T-helper 2 cell treated with Interferon-gamma antibody and Interleukin-4, amounts not matched to agents 5 μg/mL and 100 μg/mL, for 36 hours (primary cell): Measurements from ENCODE around the gene SETD3.

Source experiments
- DNase-seq: peaks from one replicate; pipeline ENCODE4 v3.0.0; 2021; ENCODE audit warnings: low spot score
- H3K27ac Mint-ChIP-seq: one replicate; pipeline ENCODE4 v1.8.0; 2021; ENCODE audit warnings: mild to moderate bottlenecking, mixed read lengths
- H3K27me3 Mint-ChIP-seq: one replicate; pipeline ENCODE4 v1.8.0; 2021; ENCODE audit warnings: low read depth, mixed read lengths
- H3K36me3 Mint-ChIP-seq: one replicate; pipeline ENCODE4 v1.8.0; 2021; ENCODE audit warnings: low read depth, mixed read lengths
- H3K4me1 Mint-ChIP-seq: one replicate; pipeline ENCODE4 v1.8.0; 2021; ENCODE audit warnings: low read depth, mixed read lengths
- H3K4me3 Mint-ChIP-seq: one replicate; pipeline ENCODE4 v1.8.0; 2022; ENCODE audit warnings: mild to moderate bottlenecking, moderate library complexity, mixed read lengths
- H3K9me3 Mint-ChIP-seq: one replicate; pipeline ENCODE4 v1.8.0; 2021; ENCODE audit warnings: mixed read lengths

SETD3 gene

DNA sequence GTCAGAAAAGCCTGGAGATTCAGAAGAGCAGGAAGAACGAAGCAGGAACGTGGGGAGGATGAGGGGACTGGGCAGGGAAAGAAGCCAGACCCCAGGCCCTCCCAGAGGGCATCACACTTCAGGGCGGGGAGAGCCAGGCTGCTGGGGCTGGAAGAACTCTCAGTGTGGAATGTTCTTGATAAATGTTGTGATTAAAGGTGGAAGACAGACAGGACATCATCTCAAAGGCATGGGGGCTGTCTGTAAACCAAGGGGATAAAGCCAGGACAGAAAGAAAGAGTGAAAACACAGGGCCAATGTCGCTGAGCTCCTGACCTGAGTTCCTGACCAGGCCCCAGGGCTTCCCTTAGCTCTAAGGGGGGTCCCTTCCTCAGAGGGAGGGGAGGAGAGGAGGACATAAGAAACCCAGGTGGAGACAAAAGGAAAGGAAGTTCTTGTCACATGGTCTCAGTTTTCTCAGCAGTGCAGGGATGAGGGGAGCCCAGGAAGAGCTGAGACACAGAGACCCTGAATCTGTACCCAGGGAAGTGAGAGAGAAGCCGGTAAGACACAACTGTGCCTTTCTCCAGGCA, 56.3 kb downstream of the SETD3 start:
- Mint-ChIP-seq H3K9me3 (peaks cover 19% of the 10 kb centered on the region), H3K4me3 (no peak overlapping the region), H3K4me1 (peaks cover 7% of the 10 kb centered on the region), H3K27me3 (no peaks in the 10 kb centered on the region), H3K36me3 (peaks cover 24% of the 10 kb centered on the region), H3K27ac (no peak overlapping the region)
- no peak for DNase-seq

DNA sequence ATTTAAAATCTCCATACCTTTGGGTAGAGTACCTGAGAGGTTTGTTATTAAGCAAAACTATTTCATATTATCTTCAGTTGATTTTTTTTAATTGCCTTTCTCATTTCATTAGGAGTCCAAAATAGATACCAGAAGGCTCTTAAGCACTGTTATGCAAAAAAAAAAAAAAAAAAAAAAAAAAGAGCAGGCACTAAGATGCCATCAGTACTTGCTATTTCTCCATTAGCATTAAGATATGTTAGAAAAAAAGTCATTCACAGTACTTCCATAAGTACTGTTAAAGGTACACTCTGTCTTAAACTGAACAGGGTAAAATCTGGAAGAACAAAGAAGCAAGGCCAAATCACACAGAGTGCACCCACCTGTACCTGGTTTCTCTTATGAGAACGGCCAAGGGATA, 57.2 kb downstream of the SETD3 start:
- Mint-ChIP-seq H3K9me3 (peaks cover 9% of the 10 kb centered on the region), H3K4me1 (peaks cover 6% of the 10 kb centered on the region), H3K27me3 (no peaks in the 10 kb centered on the region), H3K27ac (no peak overlapping the region), H3K36me3 (peaks cover 14% of the 10 kb centered on the region), H3K4me3 (no peak overlapping the region)
- DNase-seq = no peak

DNA sequence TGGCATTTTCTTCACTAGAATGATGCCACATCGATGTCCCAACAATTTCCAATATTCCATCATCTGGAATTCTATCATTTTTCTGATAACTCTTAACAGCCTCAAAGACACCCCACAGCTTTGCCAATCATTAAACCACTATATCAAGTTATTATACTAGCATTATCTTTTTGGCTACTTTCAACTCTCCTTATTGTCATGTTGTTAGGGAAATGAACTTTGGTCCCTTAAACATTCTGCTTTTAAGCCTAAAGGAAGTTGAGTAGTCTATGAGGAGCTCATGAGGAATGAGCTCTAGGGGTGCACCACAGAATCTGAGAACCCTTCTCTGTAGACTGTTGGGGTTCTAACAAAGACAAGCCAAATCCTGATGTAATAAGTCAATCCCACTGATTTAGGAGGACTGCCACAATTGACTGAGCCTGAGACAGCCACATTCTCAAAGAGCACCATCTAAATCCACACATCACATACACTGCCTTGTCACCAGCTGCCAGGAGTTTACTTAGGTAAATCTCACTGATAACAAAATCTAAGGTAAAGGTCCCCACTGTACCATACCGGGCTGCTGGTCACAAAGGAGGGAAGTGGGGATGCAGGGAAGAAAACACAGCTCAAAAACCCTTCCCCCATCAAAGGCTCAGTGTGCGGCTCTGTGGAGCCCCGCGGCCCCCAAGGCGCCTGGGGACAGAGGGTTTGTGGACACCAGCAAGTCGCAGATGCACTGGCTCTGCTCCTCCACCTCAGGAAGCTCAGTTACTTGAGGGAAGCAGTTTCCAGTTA, 58.2 kb downstream of the SETD3 start:
- H3K27me3 Mint-ChIP-seq = no peaks in the 10 kb centered on the region
- peaks cover 3% of the 10 kb centered on the region for H3K4me1 Mint-ChIP-seq
- H3K36me3 Mint-ChIP-seq = peaks cover 4% of the 10 kb centered on the region
- H3K9me3 Mint-ChIP-seq = no peaks in the 10 kb centered on the region
- H3K4me3 Mint-ChIP-seq = no peak overlapping the region
- DNase-seq = no peak
- no peak overlapping the region for H3K27ac Mint-ChIP-seq

DNA sequence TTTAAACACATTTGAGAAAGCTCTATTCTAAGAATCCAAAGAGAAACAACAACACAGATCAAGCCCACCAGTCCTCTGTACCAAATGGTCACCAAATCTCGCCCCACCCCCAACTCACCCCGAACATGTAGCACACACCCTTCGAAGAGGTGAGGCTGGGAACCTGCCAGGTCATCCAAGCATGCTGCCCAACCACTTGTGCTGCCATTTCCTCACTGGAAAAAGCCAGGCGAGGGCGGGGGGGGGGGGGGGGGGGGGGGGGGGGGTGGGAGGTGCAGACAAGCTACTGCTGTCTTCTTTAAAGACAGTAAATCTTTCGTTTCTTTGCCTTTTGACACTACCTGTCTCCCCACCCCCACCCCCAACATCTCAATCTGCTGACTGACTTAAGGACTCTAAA, 59.9 kb downstream of the SETD3 start:
- Mint-ChIP-seq H3K27me3 (no peaks in the 10 kb centered on the region), H3K4me1 (peaks cover 3% of the 10 kb centered on the region), H3K4me3 (no peak overlapping the region), H3K27ac (no peak overlapping the region), H3K36me3 (no peaks in the 10 kb centered on the region), H3K9me3 (no peaks in the 10 kb centered on the region)
- DNase-seq = no peak

DNA sequence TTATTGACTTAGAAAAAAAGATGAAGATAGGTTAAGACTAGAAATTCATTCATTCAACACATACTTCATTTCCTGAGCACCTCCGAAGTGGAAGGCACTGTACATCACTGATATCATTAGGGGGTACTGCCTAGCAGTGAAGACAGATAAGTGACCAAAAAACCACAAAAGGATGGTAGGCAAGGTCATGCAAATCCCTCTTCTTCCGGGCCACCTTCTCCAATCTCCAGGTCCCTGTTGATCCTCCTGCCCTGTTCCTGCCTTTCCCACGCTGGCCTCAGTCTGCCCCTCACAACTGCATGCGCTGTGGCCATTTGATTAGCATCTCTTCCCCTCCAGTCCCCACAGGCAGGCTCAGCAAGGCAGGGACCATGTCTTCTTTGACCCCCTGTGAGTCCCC, 60.8 kb downstream of the SETD3 start:
- peaks cover 7% of the 10 kb centered on the region for H3K4me1 Mint-ChIP-seq
- DNase-seq = no peak
- H3K27me3 Mint-ChIP-seq = no peaks in the 10 kb centered on the region
- H3K9me3 Mint-ChIP-seq = no peaks in the 10 kb centered on the region
- H3K4me3 Mint-ChIP-seq = no peak overlapping the region
- no peaks in the 10 kb centered on the region for H3K36me3 Mint-ChIP-seq
- H3K27ac Mint-ChIP-seq = no peak overlapping the region

DNA sequence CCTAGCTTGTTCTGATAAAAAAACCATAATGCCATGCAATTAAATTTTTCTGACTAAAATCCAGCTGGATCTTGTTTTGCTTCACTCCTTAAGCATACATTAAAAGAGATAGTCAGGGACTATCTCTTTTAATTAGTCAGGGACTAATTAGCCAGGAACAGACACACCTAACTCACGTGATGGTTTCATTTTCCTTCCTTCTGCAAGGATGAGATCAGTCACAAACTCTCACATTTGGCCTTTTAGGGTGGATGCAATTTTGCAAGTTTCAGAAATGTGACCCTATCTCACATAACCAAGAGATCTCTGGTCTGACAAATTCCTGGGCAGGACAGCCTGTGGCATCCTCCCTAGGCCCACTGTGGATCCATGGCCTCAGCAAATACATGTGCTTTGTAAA, 62.4 kb downstream of the SETD3 start:
- no peak for DNase-seq
- no peak overlapping the region for H3K27ac Mint-ChIP-seq
- H3K4me3 Mint-ChIP-seq = no peak overlapping the region
- H3K36me3 Mint-ChIP-seq = no peaks in the 10 kb centered on the region
- no peaks in the 10 kb centered on the region for H3K27me3 Mint-ChIP-seq
- peaks cover 9% of the 10 kb centered on the region for H3K4me1 Mint-ChIP-seq
- H3K9me3 Mint-ChIP-seq = no peaks in the 10 kb centered on the region

DNA sequence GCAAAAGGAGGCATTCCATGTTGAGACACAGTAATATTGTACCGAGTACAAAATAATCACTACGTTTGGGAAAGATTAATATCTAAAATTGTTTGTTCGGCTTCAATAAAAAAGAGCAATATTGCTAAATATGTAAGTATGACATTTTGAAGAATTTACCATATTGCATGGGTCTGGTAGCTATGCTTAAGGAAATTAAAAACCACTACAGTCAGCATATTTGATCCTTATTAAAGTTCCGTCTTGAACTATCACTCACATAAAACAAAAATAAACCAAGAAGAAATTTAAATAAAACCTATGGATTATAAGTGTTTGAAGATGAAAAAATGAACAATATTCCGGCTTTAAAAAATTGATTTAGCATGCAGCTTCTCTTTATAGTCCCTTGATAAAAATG, 63.8 kb downstream of the SETD3 start:
- no peak overlapping the region for H3K4me3 Mint-ChIP-seq
- no peak overlapping the region for H3K27ac Mint-ChIP-seq
- peaks cover 4% of the 10 kb centered on the region for H3K36me3 Mint-ChIP-seq
- no peak for DNase-seq
- peaks cover 17% of the 10 kb centered on the region for H3K4me1 Mint-ChIP-seq
- no peaks in the 10 kb centered on the region for H3K27me3 Mint-ChIP-seq
- H3K9me3 Mint-ChIP-seq = no peaks in the 10 kb centered on the region

DNA sequence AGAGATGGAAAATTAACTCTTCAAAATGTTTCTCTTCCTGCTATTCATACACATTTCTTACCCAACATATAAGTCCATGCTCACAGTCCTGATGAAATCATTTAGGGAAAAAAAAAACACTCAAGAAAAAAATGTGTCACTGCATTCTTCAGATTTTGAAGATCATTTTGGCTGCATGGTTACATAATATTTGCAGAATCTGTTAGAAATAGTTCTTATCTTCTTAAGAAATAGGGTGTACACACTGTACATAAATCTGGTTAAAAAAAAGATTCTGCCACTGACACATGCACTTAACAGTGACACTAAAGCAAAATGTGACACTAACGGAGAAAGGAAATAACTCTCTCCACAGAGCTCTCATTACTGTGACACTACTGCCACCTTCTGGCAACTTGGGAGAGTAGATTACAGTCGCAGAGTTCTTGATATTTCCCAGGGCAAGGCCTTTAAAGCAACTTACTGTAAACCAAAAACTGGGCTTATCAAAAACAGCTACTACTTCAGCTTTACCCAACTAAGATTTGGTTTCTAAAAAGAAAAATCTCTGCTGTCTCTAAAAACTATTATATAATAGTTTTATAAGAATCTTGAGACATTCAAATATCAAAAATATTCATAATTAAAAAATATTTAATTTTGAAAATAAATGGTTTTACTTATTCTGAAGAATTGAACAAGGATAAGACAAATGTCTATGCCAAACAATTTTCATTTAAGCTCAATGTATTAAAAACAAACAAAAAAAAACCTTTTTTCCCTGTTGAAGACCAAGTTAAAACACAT, 65.0 kb downstream of the SETD3 start:
- peaks cover 4% of the 10 kb centered on the region for H3K36me3 Mint-ChIP-seq
- peaks cover 17% of the 10 kb centered on the region for H3K4me1 Mint-ChIP-seq
- no peaks in the 10 kb centered on the region for H3K9me3 Mint-ChIP-seq
- H3K4me3 Mint-ChIP-seq = no peak overlapping the region
- H3K27me3 Mint-ChIP-seq = no peaks in the 10 kb centered on the region
- no peak overlapping the region for H3K27ac Mint-ChIP-seq
- peak; percentile 63 for DNase-seq

DNA sequence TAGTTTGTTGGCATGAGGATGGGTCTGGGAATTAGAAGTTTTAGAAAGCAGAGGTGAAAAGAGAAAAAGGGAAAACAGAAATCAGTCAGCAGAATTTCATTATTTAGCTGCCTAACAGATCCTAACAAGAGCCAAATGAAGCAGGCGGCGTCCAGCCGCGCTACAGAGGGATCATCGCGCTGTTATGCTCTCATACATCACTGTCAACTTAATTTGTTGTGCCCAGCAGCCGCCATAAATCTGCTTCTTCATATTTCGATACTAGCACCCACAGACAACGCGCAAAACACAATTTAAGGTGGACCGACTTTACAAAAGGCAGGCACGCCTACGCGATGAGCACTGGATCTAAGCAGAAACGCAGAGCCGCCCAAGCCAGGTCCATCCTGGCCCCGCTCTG, 66.7 kb downstream of the SETD3 start:
- H3K36me3 Mint-ChIP-seq = peaks cover 4% of the 10 kb centered on the region

DNA sequence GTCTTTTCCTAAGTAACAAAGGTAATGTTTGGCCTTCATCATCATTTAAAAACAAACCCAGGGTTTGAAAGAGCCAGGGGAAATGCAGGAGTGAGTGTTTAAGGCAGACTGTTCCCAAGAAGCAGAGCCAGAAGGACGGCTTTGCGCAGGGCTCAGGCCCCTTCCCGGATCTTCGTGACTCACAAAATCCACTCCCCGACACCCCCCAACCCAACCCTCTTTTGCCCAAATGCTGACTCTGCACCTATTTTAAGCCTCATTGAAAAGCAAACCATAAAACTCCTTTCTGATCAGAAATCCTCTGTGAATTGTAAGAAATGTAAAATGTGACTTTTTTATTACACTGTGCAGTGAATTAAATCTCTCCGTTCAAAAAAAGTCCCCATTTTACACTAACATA, 67.5 kb downstream of the SETD3 start:
- Mint-ChIP-seq H3K9me3 (no peaks in the 10 kb centered on the region), H3K4me3 (no peak overlapping the region), H3K36me3 (peaks cover 4% of the 10 kb centered on the region), H3K27ac (no peak overlapping the region), H3K4me1 (peaks cover 13% of the 10 kb centered on the region), H3K27me3 (no peaks in the 10 kb centered on the region)
- DNase-seq = no peak

More for the DNA sequence above, 66.7 kb downstream of the SETD3 start:
- no peak overlapping the region for H3K4me3 Mint-ChIP-seq
- H3K27me3 Mint-ChIP-seq = no peaks in the 10 kb centered on the region
- no peaks in the 10 kb centered on the region for H3K9me3 Mint-ChIP-seq
- H3K27ac Mint-ChIP-seq = no peak overlapping the region
- DNase-seq = no peak
- peaks cover 17% of the 10 kb centered on the region for H3K4me1 Mint-ChIP-seq

DNA sequence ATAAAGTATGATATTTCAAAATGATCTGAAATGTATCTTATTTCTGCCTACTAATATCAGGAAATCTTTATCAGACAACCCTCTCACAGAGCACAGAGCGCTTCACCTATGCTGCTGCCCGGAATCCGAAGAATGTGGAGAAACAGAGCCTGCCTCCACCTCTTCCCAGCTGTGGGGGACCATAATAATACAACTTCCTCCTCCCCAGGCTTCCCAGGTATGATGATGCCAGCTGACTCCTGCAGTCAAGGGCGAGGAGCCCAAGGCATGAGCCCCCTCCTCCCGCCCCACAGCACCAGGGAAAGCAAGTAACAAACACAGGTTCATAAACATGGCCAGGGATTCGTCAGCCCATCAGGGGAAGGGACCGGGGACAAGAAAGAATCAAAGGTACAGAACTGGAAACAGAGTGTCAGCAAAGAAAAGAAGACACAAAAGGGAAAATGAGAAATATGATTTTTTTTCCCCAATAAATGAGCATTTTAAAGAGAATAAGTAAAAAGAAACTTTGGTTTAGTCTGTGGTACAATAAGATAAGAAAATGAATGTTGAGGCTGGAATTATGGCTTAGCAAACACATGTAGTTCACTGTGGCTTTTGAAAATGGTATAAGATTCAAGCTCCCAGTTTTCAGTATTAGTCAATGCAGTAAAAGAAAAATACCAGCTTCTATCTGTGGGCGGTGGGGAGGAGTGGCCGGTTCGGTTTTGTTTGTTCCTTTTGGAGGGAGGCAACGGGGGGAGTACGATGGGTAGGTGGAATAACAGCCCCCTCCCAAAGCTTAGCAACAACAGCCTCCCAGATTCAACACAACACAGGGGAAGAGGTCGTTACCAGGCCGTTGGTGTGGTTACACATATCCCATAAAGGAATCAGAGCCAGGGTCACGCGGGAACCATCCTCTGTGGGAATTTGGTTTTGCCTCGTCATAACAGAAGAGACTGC, 68.3 kb downstream of the SETD3 start:
- no peak overlapping the region for H3K27ac Mint-ChIP-seq
- peaks cover 13% of the 10 kb centered on the region for H3K4me1 Mint-ChIP-seq
- H3K27me3 Mint-ChIP-seq = no peaks in the 10 kb centered on the region
- H3K4me3 Mint-ChIP-seq = peak overlapping the region; percentile 44
- H3K36me3 Mint-ChIP-seq = peaks cover 7% of the 10 kb centered on the region
- H3K9me3 Mint-ChIP-seq = no peaks in the 10 kb centered on the region
- DNase-seq = peak; percentile 38

DNA sequence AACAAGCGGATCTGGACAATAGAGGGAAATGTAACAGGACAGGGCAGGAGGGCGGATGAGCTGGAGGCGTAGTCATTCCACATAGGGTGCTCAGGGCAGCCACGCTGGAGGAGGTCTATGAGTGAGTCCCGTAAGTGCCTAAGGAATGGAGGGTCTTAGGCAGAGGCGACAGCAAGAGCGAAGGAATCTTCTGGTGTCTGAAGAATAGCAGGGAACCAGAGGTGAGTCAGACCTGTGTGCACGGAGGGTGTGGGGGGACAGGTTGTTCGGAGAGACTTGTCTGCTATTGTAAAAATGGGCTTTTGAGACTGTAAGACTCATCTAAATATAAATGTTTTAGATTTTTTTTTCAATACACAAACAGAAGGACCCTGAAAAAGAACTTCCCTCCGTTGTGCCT, 70.6 kb downstream of the SETD3 start:
- peaks cover 12% of the 10 kb centered on the region for H3K36me3 Mint-ChIP-seq
- no peaks in the 10 kb centered on the region for H3K27me3 Mint-ChIP-seq
- H3K4me3 Mint-ChIP-seq = no peak overlapping the region
- H3K4me1 Mint-ChIP-seq = peaks cover 10% of the 10 kb centered on the region
- DNase-seq = no peak
- no peak overlapping the region for H3K27ac Mint-ChIP-seq
- H3K9me3 Mint-ChIP-seq = no peaks in the 10 kb centered on the region

DNA sequence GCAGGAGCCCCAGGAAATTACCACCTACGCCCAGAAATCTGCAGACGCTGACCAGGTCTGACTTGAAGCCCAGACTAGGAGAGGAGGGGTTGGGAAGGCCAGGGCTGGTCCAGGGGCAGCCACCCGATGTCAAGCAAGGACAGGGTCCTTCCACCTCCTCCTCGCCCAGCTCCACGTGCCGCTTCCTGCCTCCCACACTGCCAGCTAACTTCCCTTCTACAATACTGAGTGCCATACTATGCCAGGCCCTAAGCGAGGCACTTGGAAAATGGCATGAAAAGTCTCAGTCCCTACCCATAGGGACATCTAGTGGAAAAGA, 71.7 kb downstream of the SETD3 start:
- no peak for DNase-seq
- no peaks in the 10 kb centered on the region for H3K9me3 Mint-ChIP-seq
- H3K27me3 Mint-ChIP-seq = no peaks in the 10 kb centered on the region
- peaks cover 20% of the 10 kb centered on the region for H3K36me3 Mint-ChIP-seq
- H3K27ac Mint-ChIP-seq = no peak overlapping the region
- no peak overlapping the region for H3K4me3 Mint-ChIP-seq
- peaks cover 11% of the 10 kb centered on the region for H3K4me1 Mint-ChIP-seq
